ENCODE measurements around the gene LASP1. TPM values are rescaled to one million over a fixed set of nuclear protein-coding genes. Genes with fewer than 3 reads are reported as not detected.

LASP1 gene
- total and polyA plus RNA-seq, 2 experiments from 2014 or later, result 48.7 to 173 TPM

DNA sequence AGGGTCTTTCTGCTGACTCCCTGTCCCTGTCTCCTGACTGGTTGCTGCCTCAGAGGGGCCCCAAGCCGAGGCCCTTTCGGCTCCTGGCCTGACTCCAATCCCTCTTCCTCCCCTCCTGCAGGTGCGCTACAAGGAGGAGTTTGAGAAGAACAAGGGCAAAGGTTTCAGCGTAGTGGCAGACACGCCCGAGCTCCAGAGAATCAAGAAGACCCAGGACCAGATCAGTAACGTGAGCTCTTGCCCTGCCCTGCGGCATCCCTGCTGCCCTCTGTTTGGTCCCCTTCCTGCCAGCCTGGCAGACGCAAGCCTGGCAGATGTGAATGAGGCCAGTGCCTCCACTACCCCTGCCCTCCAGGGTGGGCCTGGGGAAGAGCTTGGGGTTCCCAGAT, 28.4 kb downstream of the LASP1 start (continued):
- no peak for TF ChIP-seq JUNB (IDR thresholded peaks at IDR 0.05; ENCODE audit: unreplicated experiment)
- TF ChIP-seq REST (IDR thresholded peaks at IDR 0.05; ENCODE audit: unreplicated experiment), result no peak
- no peak for TF ChIP-seq ZNF114 (CRISPR knock-in tag; IDR thresholded peaks at IDR 0.05)
- TF ChIP-seq STAT1 (IDR thresholded peaks at IDR 0.05; ENCODE audit: unreplicated experiment), result no peak
- TF ChIP-seq NANOG (IDR thresholded peaks at IDR 0.05; ENCODE audit: borderline replicate concordance), result no peak
- TF ChIP-seq, protein P1, sequence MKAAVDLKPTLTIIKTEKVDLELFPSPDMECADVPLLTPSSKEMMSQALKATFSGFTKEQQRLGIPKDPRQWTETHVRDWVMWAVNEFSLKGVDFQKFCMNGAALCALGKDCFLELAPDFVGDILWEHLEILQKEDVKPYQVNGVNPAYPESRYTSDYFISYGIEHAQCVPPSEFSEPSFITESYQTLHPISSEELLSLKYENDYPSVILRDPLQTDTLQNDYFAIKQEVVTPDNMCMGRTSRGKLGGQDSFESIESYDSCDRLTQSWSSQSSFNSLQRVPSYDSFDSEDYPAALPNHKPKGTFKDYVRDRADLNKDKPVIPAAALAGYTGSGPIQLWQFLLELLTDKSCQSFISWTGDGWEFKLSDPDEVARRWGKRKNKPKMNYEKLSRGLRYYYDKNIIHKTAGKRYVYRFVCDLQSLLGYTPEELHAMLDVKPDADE (IDR thresholded peaks at IDR 0.05), result no peak

DNA sequence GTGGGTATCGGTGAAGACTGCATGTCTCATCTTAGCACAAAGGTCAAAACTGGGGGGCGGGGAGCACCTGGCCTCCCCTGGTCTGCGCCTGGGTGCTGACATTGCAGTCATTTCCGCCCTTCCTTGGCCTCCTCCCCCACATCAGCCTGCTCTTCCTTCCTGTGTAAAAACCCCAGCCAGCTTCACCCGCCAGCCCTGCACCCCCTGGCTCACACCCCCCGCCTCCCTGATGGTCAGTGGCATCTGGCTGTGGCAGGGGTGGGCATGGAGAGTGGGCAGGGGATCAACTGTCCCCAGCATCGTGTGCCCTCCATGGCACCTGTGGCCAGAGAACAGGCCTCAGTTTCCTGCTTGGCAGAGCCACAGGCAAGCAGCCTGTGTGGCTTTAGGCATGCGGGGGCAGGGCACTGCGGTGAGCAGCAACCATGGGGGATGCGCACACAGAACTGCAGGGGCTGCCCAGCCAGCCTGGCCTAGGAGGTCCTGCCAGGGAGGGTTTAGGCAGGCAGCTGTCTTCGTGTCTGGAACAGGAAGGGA, 29.0 kb downstream of the LASP1 start:
- 0 out of 2 replicates have a peak overlapping the region, but pooled peaks have one; percentile 77 for H3K27ac Mint-ChIP-seq
- no peaks in the 10 kb centered on the region for H3K9me3 Mint-ChIP-seq
- Histone ChIP-seq H4K20me1 (replicated peaks; ENCODE audit: insufficient read depth) (peaks cover 8% of the 10 kb centered on the region; the same call in 1 of the 2 replicates), H3K4me1 (ENCODE audit: insufficient read depth) (peaks cover 32% of the 10 kb centered on the region), H3K27ac (ENCODE audit: low read depth) (0 out of 2 replicates have a peak overlapping the region, but pooled peaks have one; percentile 14), H3K4me2 (no peak overlapping the region), H3K4me3 (no peak overlapping the region), H3K79me2 (replicated peaks; ENCODE audit: insufficient read depth) (peaks cover 9% of the 10 kb centered on the region; the same call in 1 of the 2 replicates), H3F3A (replicated peaks; ENCODE audit: low read depth) (0 out of 2 replicates have a peak, but pooled peaks cover 14% of the 10 kb centered on the region), H3K36me3 (ENCODE audit: insufficient read depth) (no peaks in the 10 kb centered on the region), H3K27me3 (ENCODE audit: insufficient read depth) (no peaks in the 10 kb centered on the region), H3K9me2 (ENCODE audit: insufficient read depth) (no peaks in the 10 kb centered on the region), H2AFZ (no peak overlapping the region)
- DNase-seq (ENCODE audit: low spot score), result no peak
- peaks cover 4% of the 10 kb centered on the region for H3K27me3 Mint-ChIP-seq (ENCODE audit: insufficient read depth, low read depth, poor library complexity)
- ATAC-seq, result no peak
- H3K4me1 Mint-ChIP-seq, result peaks cover 37% of the 10 kb centered on the region
- H3K4me3 Mint-ChIP-seq, result no peak overlapping the region
- peaks cover 44% of the 10 kb centered on the region for H3K36me3 Mint-ChIP-seq (ENCODE audit: low read depth)
- TF ChIP-seq ZNF462 (CRISPR knock-in tag; IDR thresholded peaks at IDR 0.05) (no peak), POLR2AphosphoS5 (IDR thresholded peaks at IDR 0.05; ENCODE audit: low read depth) (no peak), EZH2phosphoT487 (IDR thresholded peaks at IDR 0.05; ENCODE audit: unreplicated experiment) (no peak), EZH2 (IDR thresholded peaks at IDR 0.05; ENCODE audit: low read depth, unreplicated experiment) (no peak), JUNB (IDR thresholded peaks at IDR 0.05; ENCODE audit: unreplicated experiment) (no peak)
- TF ChIP-seq, protein P2, sequence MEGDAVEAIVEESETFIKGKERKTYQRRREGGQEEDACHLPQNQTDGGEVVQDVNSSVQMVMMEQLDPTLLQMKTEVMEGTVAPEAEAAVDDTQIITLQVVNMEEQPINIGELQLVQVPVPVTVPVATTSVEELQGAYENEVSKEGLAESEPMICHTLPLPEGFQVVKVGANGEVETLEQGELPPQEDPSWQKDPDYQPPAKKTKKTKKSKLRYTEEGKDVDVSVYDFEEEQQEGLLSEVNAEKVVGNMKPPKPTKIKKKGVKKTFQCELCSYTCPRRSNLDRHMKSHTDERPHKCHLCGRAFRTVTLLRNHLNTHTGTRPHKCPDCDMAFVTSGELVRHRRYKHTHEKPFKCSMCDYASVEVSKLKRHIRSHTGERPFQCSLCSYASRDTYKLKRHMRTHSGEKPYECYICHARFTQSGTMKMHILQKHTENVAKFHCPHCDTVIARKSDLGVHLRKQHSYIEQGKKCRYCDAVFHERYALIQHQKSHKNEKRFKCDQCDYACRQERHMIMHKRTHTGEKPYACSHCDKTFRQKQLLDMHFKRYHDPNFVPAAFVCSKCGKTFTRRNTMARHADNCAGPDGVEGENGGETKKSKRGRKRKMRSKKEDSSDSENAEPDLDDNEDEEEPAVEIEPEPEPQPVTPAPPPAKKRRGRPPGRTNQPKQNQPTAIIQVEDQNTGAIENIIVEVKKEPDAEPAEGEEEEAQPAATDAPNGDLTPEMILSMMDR (conservative IDR thresholded peaks at IDR 0.05; ENCODE audit: low read depth in 2 of 2), result no peak
- TF ChIP-seq, protein P1 (IDR thresholded peaks at IDR 0.05), result no peak

Data from GM23338 (cell line).